Activated T-cell treated with anti-CD3 and anti-CD28 coated beads, Interleukin-2, amount 50 U/mL, for 72 hours (primary cell): ENCODE measurements around the gene DEFB125. TPM values are rescaled to one million over a fixed set of nuclear protein-coding genes. Genes with fewer than 3 reads are reported as not detected.

Source experiments
- ATAC-seq, 2 donors: fragments of 150-1000 bp; cut with Tn5 transposase; replicated peaks in 1 of 2; 2 replicates each; pipeline ENCODE4 v1.10.0; 2021; ENCODE audit warnings: moderate library complexity in 2 of 2, mild to moderate bottlenecking in 1 of 2
- DNase-seq, 2 donors: peaks; one replicate each; pipeline ENCODE4 v3.0.0; 2021 to 2022; ENCODE audit warnings: mixed read lengths in 1 of 2
- H3K27ac Mint-ChIP-seq: one replicate; pipeline ENCODE4 v1.8.0; 2022; ENCODE audit warnings: mild to moderate bottlenecking, moderate library complexity, mixed read lengths
- H3K27me3 Mint-ChIP-seq: one replicate; pipeline ENCODE4 v1.8.0; 2022; ENCODE audit warnings: low read depth, mixed read lengths
- H3K36me3 Mint-ChIP-seq, 2 donors: one replicate each; pipeline ENCODE4 v1.8.0; 2022; ENCODE audit warnings: mixed read lengths in 2 of 2, mild to moderate bottlenecking in 1 of 2; ENCODE audit not compliant: insufficient read depth in 2 of 2
- H3K4me1 Mint-ChIP-seq: one replicate; pipeline ENCODE4 v1.8.0; 2022; ENCODE audit warnings: low read depth, mixed read lengths
- H3K4me3 Mint-ChIP-seq, 2 donors: one replicate each; pipeline ENCODE4 v1.8.0; 2022; ENCODE audit warnings: mild to moderate bottlenecking in 2 of 2, mixed read lengths in 2 of 2, moderate library complexity in 2 of 2
- H3K9me3 Mint-ChIP-seq, 2 donors: one replicate each; pipeline ENCODE4 v1.8.0; 2022; ENCODE audit warnings: mixed read lengths in 2 of 2
- total RNA-seq, 2 donors: library from RNA; stranded (reverse); gene quantifications; one replicate each; pipeline ENCODE4 v1.2.3, GENCODE V29; 2022

Gene DEFB125
- not detected for total RNA-seq

GRCh38 chr20:87401-87800, at the start of gene DEFB125:
Gene DEFB125, plus strand, starts transcription at chr20:87672. Its CDS starts 38 bp downstream, at chr20:87710.
- Mint-ChIP-seq H3K27ac (no peak within 1 kb of the TSS), H3K36me3 (no peaks in the 10 kb centered on the region), H3K27me3 (peaks cover 64% of the 10 kb centered on the region), H3K4me3 (no peak within 1 kb of the TSS), H3K9me3 (peaks cover 0 to 1% of the 10 kb centered on the region in 2 donors), H3K4me1 (no peaks in the 10 kb centered on the region)
- ATAC-seq (no peak), DNase-seq (no peak)

GRCh38 chr20:60035-60918, 27.2 kb upstream of the DEFB125 start:
- H3K27me3 Mint-ChIP-seq: no peaks in the 10 kb centered on the region
- no peaks in the 10 kb centered on the region for H3K36me3 Mint-ChIP-seq
- no peak overlapping the region for H3K4me3 Mint-ChIP-seq
- DNase-seq: no peak
- H3K9me3 Mint-ChIP-seq: no peaks in the 10 kb centered on the region
- no peak for ATAC-seq
- no peak overlapping the region for H3K27ac Mint-ChIP-seq
- H3K4me1 Mint-ChIP-seq: no peaks in the 10 kb centered on the region

GRCh38 chr20:61230-61629, 26.2 kb upstream of the DEFB125 start:
- Mint-ChIP-seq H3K36me3 (no peaks in the 10 kb centered on the region), H3K4me1 (no peaks in the 10 kb centered on the region)

GRCh38 chr20:61757-62156, 25.7 kb upstream of the DEFB125 start:
- Mint-ChIP-seq H3K4me3 (no peak overlapping the region), H3K27ac (no peak overlapping the region), H3K4me1 (no peaks in the 10 kb centered on the region), H3K9me3 (no peaks in the 10 kb centered on the region), H3K27me3 (no peaks in the 10 kb centered on the region), H3K36me3 (no peaks in the 10 kb centered on the region)
- ATAC-seq (no peak), DNase-seq (no peak)

More at GRCh38 chr20:61230-61629, 26.2 kb upstream of the DEFB125 start:
- Mint-ChIP-seq H3K27ac (no peak overlapping the region), H3K4me3 (no peak overlapping the region), H3K9me3 (no peaks in the 10 kb centered on the region), H3K27me3 (no peaks in the 10 kb centered on the region)
- no peak for DNase-seq
- ATAC-seq: no peak

GRCh38 chr20:62487-62886, 25.0 kb upstream of the DEFB125 start:
- Mint-ChIP-seq H3K4me3 (no peak overlapping the region), H3K27me3 (no peaks in the 10 kb centered on the region), H3K4me1 (no peaks in the 10 kb centered on the region), H3K27ac (no peak overlapping the region), H3K9me3 (no peaks in the 10 kb centered on the region), H3K36me3 (no peaks in the 10 kb centered on the region)
- DNase-seq: no peak
- no peak for ATAC-seq

- ATAC-seq (no peak), DNase-seq (no peak)
- Mint-ChIP-seq H3K4me1 (no peaks in the 10 kb centered on the region), H3K4me3 (no peak overlapping the region), H3K9me3 (no peaks in the 10 kb centered on the region), H3K36me3 (no peaks in the 10 kb centered on the region), H3K27me3 (peaks cover 2% of the 10 kb centered on the region), H3K27ac (no peak overlapping the region)
Observed at GRCh38 chr20:64026-64603, 23.4 kb upstream of the DEFB125 start.

GRCh38 chr20:64766-65322, 22.6 kb upstream of the DEFB125 start:
- H3K4me1 Mint-ChIP-seq: no peaks in the 10 kb centered on the region
- ATAC-seq: no peak
- H3K9me3 Mint-ChIP-seq: no peaks in the 10 kb centered on the region
- no peak overlapping the region for H3K4me3 Mint-ChIP-seq
- H3K27me3 Mint-ChIP-seq: peaks cover 9% of the 10 kb centered on the region
- DNase-seq: no peak
- no peaks in the 10 kb centered on the region for H3K36me3 Mint-ChIP-seq
- no peak overlapping the region for H3K27ac Mint-ChIP-seq

- Mint-ChIP-seq H3K27me3 (peaks cover 48% of the 10 kb centered on the region), H3K4me3 (no peak overlapping the region), H3K27ac (no peak overlapping the region), H3K36me3 (peaks cover 3% of the 10 kb centered on the region in 2 donors), H3K4me1 (no peaks in the 10 kb centered on the region), H3K9me3 (peaks cover 7 to 10% of the 10 kb centered on the region in 2 donors)
- no peak for ATAC-seq
- no peak for DNase-seq
Observed at GRCh38 chr20:77231-77630, 10.2 kb upstream of the DEFB125 start.

- Mint-ChIP-seq H3K9me3 (peaks cover 7 to 10% of the 10 kb centered on the region in 2 donors), H3K4me1 (no peaks in the 10 kb centered on the region), H3K27ac (no peak overlapping the region), H3K36me3 (peaks cover 3% of the 10 kb centered on the region in 2 donors), H3K27me3 (peaks cover 51% of the 10 kb centered on the region), H3K4me3 (no peak overlapping the region)
- ATAC-seq (no peak), DNase-seq (no peak)
Observed at GRCh38 chr20:78338-78737, 9.1 kb upstream of the DEFB125 start.

GRCh38 chr20:79565-79964, 7.9 kb upstream of the DEFB125 start:
- H3K4me3 Mint-ChIP-seq: no peak overlapping the region
- DNase-seq (no peak), ATAC-seq (no peak)

GRCh38 chr20:90651-91050, 3.2 kb downstream of the DEFB125 start:
- DNase-seq: no peak
- no peaks in the 10 kb centered on the region for H3K4me1 Mint-ChIP-seq
- H3K27ac Mint-ChIP-seq: no peak overlapping the region
- peaks cover 5 to 7% of the 10 kb centered on the region in 2 donors for H3K36me3 Mint-ChIP-seq
- no peak overlapping the region for H3K4me3 Mint-ChIP-seq
- H3K9me3 Mint-ChIP-seq: peaks cover 4 to 6% of the 10 kb centered on the region in 2 donors
- peak; percentile 49 to 69 for ATAC-seq
- peaks cover 63% of the 10 kb centered on the region for H3K27me3 Mint-ChIP-seq

More at GRCh38 chr20:79565-79964, 7.9 kb upstream of the DEFB125 start:
- H3K9me3 Mint-ChIP-seq: peaks cover 7 to 10% of the 10 kb centered on the region in 2 donors
- H3K4me1 Mint-ChIP-seq: no peaks in the 10 kb centered on the region
- H3K36me3 Mint-ChIP-seq: peaks cover 3% of the 10 kb centered on the region in 2 donors
- no peak overlapping the region for H3K27ac Mint-ChIP-seq
- H3K27me3 Mint-ChIP-seq: peaks cover 54% of the 10 kb centered on the region

GRCh38 chr20:93641-94040, 6.2 kb downstream of the DEFB125 start:
- Mint-ChIP-seq H3K27me3 (peaks cover 52% of the 10 kb centered on the region), H3K9me3 (peaks cover 8 to 11% of the 10 kb centered on the region in 2 donors), H3K27ac (no peak overlapping the region), H3K4me1 (no peaks in the 10 kb centered on the region), H3K4me3 (no peak overlapping the region), H3K36me3 (peaks cover 6 to 13% of the 10 kb centered on the region in 2 donors)
- ATAC-seq (no peak), DNase-seq (no peak)

GRCh38 chr20:95215-95614, 7.7 kb downstream of the DEFB125 start:
- peaks cover 47% of the 10 kb centered on the region for H3K27me3 Mint-ChIP-seq
- no peak overlapping the region for H3K27ac Mint-ChIP-seq
- DNase-seq (no peak), ATAC-seq (no peak)
- H3K36me3 Mint-ChIP-seq: peaks cover 6 to 13% of the 10 kb centered on the region in 2 donors
- no peaks in the 10 kb centered on the region for H3K4me1 Mint-ChIP-seq
- peaks cover 8 to 11% of the 10 kb centered on the region in 2 donors for H3K9me3 Mint-ChIP-seq
- no peak overlapping the region for H3K4me3 Mint-ChIP-seq
